Retina (tissue), 1 donor: ENCODE data around the gene BDKRB1.
"Not testable (repeated sequence)": the region's sequence is repeated elsewhere in the genome, so short reads cannot be mapped to it uniquely, and the experiment has no call there.

Source experiments
- DNase-seq: peaks from one replicate; pipeline ENCODE4 v3.0.0-alpha.2; 2016

BDKRB1 gene

DNA sequence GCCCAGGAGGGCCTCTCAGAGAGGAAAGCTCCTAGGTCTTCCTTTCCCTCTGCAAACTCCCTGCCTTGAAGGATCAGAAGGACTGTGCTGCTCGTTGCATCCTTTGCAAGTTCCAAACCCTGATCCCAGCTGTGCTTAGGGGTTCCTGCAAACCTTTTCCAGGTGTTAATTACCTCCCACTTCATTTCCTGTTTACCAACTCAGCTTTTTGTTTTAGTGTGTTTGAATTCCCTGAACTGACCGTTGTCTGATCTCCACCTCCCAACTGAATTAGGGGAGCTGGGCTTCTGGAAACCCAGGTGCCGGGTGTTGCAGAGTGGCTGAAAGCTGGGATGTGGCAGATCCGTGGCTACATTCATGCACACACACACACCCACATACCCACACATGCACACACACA, 20.6 kb upstream of the BDKRB1 start:
- DNase-seq: no peak

GRCh38 chr14:96237641-96238040, 18.4 kb upstream of the BDKRB1 start:
- no peak for DNase-seq

DNA sequence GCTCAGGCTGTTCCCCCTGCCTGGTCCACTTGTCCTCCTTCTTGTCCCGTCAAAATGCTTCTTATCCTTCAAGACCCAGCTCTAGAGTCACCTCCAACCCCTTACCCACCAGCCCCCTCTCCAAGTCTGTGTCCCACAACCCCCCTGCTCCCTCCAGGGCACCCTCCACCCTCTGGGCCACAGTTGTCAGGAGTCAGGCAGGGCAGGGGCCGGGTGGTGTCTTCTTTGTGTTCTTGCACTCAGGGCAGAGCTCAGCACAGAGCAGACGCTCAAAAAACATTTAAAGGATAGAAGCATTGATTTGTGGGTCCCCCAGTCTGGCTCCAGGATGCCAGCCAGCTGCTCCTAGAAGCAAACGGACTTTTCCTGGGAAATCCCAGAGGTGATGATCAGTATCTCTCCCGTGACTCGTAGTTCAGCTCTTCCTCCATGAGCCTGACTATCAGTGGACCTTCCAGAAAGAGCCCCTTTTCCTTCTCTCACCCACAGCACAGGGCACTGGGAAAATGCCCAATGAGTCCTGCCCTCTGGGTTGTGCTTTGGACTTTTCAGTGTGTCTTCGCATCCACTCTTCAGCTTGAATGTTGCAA, 17.2 kb upstream of the BDKRB1 start:
- DNase-seq: no peak

GRCh38 chr14:96239711-96240141, 16.3 kb upstream of the BDKRB1 start:
- DNase-seq: no peak

- no peak for DNase-seq
Observed at GRCh38 chr14:96240641-96241040, 15.4 kb upstream of the BDKRB1 start.

- DNase-seq: no peak
Observed at GRCh38 chr14:96242126-96242525, 13.9 kb upstream of the BDKRB1 start.

GRCh38 chr14:96243785-96244184, 12.2 kb upstream of the BDKRB1 start:
- no peak for DNase-seq

- DNase-seq: not testable (repeated sequence)
Observed at GRCh38 chr14:96245074-96245473, 10.9 kb upstream of the BDKRB1 start.

DNA sequence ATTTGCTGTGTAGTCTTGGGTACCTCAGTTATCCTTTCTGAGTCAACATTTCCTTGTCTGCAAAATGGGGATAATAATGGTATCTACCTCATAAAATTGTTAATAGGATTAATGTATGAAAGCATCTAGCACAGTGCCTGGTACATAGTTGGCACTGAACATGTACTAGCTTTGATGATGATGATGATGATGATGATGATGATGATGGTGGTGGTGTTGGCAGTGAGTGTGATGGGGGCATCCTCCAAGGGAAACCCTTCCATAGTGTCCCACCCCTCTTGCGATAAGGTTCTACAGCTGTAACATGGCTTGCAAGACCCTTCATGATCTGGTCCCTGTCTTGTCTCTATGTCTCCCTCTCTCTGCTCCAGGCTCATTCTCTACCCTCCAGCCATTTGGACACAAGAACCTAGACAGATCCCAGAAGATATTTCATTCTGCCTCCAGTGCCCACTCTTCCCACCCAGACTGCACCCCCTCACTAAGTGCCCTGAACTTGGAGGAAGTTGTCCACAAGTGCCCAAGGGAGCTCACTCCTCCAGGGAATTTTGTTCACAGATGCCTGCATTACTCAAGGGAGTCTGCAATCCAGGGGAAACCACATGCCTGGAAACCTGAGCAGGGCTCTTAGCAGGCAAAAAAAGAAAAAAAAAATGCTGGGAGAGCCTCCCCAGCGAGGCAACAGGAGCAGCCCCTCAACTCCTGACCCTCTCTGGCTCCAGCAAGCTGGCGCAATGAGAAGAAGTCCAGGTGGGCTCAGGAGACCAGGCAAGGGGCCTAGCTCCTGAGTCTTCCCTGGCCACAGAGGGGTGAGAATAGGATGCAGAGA, 10.1 kb upstream of the BDKRB1 start:
- DNase-seq: no peak

DNA sequence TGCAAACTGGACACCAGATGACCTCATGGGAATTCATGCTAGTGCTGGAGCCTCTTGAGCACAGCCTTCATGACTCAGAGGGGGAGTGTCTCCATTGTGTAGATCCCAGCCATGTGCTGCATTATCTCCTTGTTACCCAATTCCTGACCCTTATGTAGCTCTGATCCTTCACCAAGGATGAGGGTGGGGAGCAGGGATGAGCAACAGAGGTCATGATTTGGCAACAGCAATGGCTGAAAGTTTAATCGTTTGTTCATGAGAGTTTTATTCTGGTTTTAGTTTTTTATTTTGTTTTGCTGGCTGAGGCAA, 9.5 kb upstream of the BDKRB1 start:
- DNase-seq: no peak

DNA sequence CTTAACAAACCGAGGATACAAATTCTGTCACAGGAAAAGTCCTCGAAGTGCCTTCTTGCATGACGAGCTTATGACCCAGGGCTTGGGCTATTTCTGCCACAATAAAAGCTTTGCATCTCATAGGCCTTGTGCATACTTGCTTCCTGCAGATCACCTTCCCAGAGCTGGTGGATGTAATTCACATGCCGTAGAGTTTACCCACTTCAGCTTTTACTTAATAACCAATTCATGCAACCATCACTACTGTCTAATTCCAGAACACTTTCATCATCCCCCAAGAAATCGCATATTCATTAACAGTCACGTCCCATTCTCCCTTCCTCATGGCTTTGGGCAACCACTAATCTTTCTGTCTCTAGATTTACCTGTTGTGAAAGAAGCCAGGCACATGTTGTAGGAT, 9.0 kb upstream of the BDKRB1 start:
- DNase-seq: no peak

DNA sequence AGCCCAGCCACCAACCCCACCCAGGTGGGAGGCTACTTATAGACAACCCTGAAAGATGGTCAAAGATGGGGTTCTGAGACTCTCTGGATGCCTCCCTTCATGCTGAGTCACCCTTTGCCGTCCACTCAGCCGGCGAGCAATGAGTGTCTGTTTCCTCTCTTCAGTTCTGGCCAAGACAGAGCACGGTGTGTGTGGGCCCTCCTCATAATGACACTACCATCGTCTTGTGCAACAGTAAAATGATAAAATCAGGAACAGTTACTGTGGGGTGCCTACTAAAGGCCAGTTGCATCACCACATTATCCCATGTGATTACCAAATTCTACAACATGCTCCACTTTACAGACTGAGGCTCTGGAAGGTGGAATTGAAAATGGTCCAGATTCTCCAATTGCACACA, 7.0 kb upstream of the BDKRB1 start:
- no peak for DNase-seq

- no peak for DNase-seq
Observed at GRCh38 chr14:96250485-96250884, 5.5 kb upstream of the BDKRB1 start.

GRCh38 chr14:96251656-96252155, 4.3 kb upstream of the BDKRB1 start:
- no peak for DNase-seq

DNA sequence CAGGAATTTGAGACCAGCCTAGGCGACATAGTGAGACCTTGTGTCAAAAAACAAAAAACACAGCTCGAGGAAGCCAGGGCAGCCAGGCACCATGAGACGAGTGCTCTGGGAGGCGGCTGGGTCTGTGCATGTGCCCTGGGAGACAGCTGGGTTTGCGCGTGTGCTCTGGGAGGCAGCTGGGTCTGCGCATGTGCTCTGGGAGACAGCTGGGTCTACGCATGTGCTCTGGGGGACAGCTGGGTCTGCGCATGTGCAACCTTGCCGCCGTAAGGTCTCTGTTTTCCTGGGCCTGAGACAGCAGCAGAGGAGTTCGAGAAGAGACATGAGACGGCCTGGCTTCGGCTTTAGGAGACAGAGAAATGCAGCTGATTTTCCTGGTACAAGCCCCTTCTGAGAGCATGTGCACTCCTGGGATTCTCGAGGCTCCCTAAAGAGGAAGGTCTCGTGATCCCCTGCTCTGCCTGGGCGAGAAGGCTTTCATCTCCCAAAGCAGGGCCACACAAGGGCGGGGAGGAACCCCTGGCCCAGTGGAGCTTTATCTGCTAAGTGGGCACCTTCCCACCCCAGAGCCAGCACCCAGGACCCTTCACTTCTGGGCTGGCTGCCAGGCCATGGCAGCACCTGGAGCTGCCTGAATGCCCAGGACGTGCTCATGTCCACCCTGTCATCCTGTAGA, 3.5 kb upstream of the BDKRB1 start:
- no peak for DNase-seq

DNA sequence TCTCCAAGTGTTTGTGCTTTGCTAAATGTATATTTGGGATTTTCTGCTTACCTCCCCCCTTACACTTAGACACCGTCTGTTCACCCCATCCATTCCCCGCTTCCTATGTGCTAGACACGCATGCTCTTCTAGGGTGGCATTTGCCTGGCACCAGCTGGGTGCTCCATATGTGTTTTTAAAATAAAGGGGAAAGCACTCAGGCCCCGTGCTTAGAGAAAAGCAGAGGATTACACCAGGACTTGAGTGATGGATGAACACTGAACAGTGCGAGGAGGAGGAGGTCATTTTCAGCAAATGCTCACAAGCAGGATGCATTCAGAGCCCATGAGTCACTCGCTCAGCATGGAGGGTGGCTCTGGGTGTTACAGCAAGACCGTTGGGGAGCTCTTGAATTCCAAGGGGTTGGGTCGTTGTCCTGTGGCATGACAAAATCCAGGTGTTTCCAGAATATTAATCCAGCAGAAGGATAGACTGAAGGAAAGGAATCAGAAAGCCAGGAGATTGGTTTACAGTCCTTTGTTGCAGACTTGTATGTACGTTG, 2.9 kb upstream of the BDKRB1 start:
- no peak for DNase-seq

GRCh38 chr14:96254687-96255086, 1.3 kb upstream of the BDKRB1 start:
- DNase-seq: no peak

GRCh38 chr14:96256407-96256806, 397 bp downstream of the BDKRB1 start:
- DNase-seq: no peak

DNA sequence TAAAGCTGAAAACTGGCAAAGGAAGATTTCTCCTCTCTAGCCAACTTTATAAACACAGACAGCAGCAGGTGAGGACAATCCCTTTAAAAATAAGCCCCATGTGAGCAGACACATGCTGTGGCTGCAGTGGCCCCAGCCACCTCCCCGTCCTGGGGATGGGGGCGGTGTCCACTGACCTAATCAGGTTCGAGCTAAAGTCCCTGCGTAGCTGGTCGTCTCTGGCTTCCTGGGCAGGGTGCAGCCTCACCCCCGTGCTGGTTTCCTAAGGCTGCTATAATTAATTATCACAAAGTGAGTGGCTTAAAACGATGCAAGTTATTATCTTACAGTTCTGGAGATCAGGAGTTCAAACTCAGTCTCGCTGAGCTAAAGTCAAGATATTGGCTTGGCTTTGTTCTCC, 1.0 kb downstream of the BDKRB1 start:
- DNase-seq: no peak

DNA sequence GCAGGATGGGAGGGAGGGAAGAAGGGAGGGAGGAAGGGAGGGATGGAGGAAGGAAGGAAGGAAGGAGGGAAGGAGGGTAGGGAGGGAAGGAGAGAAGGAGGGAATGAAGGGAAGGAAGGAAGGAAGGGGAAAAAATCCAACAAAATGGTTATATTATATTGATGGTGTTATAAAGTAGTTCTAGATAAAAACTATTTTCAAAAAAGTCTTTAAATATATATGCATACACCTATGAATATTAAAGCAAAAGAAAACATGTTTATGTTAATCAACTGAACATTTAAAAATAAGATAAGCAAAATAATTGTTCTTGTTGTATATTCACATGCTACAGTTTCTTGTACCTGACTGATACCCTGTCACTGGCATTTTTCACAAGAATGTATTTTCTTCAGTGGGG, 1.9 kb downstream of the BDKRB1 start:
- DNase-seq: no peak

DNA sequence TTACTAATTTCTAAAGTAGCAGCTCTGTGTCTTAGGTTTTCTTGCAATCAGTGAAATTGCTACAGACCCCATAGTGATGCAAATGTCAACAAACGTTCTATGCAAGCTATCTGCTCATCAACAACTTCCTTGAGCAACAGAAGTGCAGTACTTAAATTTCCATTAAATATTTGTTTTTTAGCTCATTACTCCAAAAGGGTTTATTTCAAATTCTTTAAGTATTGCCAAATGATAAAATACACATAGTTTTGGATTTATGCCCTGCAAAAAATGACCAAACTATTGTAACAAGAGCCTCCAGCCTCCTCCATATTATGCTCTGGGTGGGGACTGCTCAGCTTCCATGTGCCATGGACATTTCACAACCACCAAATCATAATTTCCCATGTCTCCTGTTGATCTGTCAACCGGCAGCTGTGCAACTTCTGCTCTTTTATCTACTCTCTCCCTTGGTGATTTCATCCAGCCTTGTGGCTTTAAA, 4.4 kb downstream of the BDKRB1 start:
- no peak for DNase-seq

DNA sequence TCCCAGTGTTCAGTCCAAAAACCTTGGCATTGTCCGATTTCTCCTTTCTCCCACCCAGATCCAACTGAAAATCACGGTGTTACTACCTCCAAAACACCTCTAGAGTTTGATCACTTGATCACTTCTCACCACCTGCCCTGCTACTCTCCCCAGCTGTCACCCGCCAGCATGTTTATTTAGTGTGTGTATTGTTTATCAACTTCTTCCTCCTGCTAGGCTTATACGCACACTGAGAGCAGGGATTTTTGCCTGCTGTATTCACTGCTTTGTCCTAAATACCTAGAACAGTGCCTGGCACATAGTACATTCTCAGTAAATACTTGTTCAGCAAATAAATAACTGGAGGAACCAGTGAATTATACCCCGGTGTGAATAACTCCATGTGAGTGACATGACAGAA, 5.0 kb downstream of the BDKRB1 start:
- DNase-seq: no peak

DNA sequence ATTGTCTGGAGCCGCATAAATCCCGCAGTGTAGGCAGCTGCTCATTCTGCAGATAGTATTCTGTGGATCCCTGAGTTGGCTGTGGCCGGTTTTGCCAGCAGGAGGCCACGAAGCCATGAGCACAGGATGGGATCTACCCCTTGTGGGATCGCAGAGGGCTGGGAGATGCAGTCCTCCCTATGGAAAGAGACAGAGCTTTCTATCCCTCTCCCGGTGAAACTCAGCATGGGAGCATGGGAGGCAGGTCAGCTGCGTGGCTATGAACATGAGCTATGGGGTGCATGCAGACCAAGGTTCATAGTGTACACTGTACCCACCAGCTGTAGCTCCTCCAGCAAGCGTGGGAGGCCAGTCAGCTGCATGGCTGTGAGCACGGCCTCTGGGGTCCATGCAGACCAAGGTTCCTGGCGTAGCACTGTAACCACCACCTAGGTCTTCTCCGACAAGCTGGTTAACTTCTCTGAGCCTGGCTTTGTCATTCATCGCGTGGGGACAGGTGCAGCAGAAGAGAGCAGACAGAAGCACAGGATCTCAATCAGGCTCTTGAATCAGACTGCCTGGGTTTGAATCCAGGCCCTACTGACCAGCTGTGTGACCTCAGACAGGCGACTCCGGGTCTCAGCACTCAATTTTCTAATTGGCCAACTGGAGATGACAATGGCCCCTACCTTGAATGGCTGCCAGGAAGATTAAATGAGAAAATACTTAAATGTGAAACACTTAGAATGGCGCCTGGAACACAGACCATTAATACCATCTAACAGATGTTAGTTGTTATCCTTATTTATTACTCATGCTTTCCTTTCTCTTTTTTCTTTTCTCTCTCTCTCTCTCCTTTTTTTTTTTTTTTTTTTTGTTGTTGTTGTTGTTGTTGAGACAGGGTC, 6.0 kb downstream of the BDKRB1 start:
- no peak for DNase-seq
